HG02763 (cell line): ENCODE data around the gene CD164L2.
"Not testable (repeated sequence)": the region's sequence is repeated elsewhere in the genome, so short reads cannot be mapped to it uniquely, and the experiment has no call there.

Experiments
- ATAC-seq: cut with Tn5 transposase; IDR thresholded peaks from one replicate; pipeline ENCODE4 v1.9.1; 2021; ENCODE audit warnings: mild to moderate bottlenecking, moderate library complexity; ENCODE audit not compliant: unreplicated experiment

The CD164L2 gene

GRCh38 chr1:27405598-27406361 is 22.6 kb upstream of the CD164L2 start:
- ATAC-seq = not testable (repeated sequence)

- no peak for ATAC-seq
These were observed 21.9 kb upstream of the CD164L2 start for GRCh38 chr1:27405074-27405473.

- no peak for ATAC-seq
These were observed 20.8 kb upstream of the CD164L2 start for GRCh38 chr1:27403931-27404330.

GRCh38 chr1:27403065-27403726 is 20.1 kb upstream of the CD164L2 start:
- no peak for ATAC-seq

- no peak for ATAC-seq
These were observed 19.2 kb upstream of the CD164L2 start for GRCh38 chr1:27402349-27402754.

- ATAC-seq = no peak
These were observed 17.8 kb upstream of the CD164L2 start for GRCh38 chr1:27400963-27401341.

- no peak for ATAC-seq
These were observed 17.2 kb upstream of the CD164L2 start for GRCh38 chr1:27400082-27400962.

- ATAC-seq = no peak
These were observed 16.3 kb upstream of the CD164L2 start for GRCh38 chr1:27399251-27400025.

GRCh38 chr1:27398405-27399149 is 15.4 kb upstream of the CD164L2 start:
- no peak for ATAC-seq

- ATAC-seq = no peak
These were observed 14.6 kb upstream of the CD164L2 start for GRCh38 chr1:27397749-27398148.

- no peak for ATAC-seq
These were observed 14.0 kb upstream of the CD164L2 start for GRCh38 chr1:27397110-27397509.

GRCh38 chr1:27395441-27396195 is 12.5 kb upstream of the CD164L2 start:
- ATAC-seq = no peak

- ATAC-seq = no peak
These were observed 11.8 kb upstream of the CD164L2 start for GRCh38 chr1:27394925-27395324.

GRCh38 chr1:27394282-27394658 is 11.1 kb upstream of the CD164L2 start:
- ATAC-seq = no peak

- no peak for ATAC-seq
These were observed 10.6 kb upstream of the CD164L2 start for GRCh38 chr1:27393641-27394281.

- ATAC-seq = no peak
These were observed 9.9 kb upstream of the CD164L2 start for GRCh38 chr1:27392778-27393635.

GRCh38 chr1:27392096-27392777 is 9.1 kb upstream of the CD164L2 start, which contains the start of gene GPR3:
GPR3 (plus strand) TSS chr1:27392622; CDS start chr1:27393799, 1,177 bp downstream.
- peak; percentile 67 for ATAC-seq
